Liver (tissue), 9 donors: ENCODE data around the gene MYOF. TPM values are rescaled to one million over a fixed set of nuclear protein-coding genes. Genes with fewer than 3 reads are reported as not detected.

Experiments used
- DNase-seq: peaks from one replicate; pipeline ENCODE4 v3.0.0-alpha.2; 2017; ENCODE audit warnings: low spot score
- H3K27ac ChIP-seq, 2 donors: one replicate each; pipeline ENCODE4 v1.7.0; 2013; ENCODE audit warnings: inconsistent platforms in 2 of 2, low read length in 2 of 2, control low read depth in 1 of 2, low read depth in 1 of 2, mild to moderate bottlenecking in 1 of 2
- H3K27me3 ChIP-seq, 4 donors: one replicate each; pipeline versions ENCODE4 v1.6.1 to v1.7.0; 2013; ENCODE audit warnings: low read length in 3 of 4, inconsistent platforms in 1 of 4, mild to moderate bottlenecking in 1 of 4, moderate library complexity in 1 of 4; ENCODE audit not compliant: control insufficient read depth in 4 of 4, insufficient read depth in 4 of 4
- H3K36me3 ChIP-seq, 4 donors: one replicate each; pipeline versions ENCODE4 v1.6.1 to v1.7.0; 2013; ENCODE audit warnings: low read length in 3 of 4, mild to moderate bottlenecking in 3 of 4, low read depth in 1 of 4, moderate library complexity in 1 of 4; ENCODE audit not compliant: control insufficient read depth in 4 of 4, insufficient read depth in 3 of 4
- H3K4me1 ChIP-seq, 4 donors: one replicate each; pipeline versions ENCODE4 v1.6.1 to v1.7.0; 2013; ENCODE audit warnings: low read length in 3 of 4, mild to moderate bottlenecking in 3 of 4, moderate library complexity in 1 of 4; ENCODE audit not compliant: control insufficient read depth in 4 of 4, insufficient read depth in 4 of 4
- H3K4me3 ChIP-seq, 3 donors: one replicate each; pipeline versions ENCODE4 v1.6.1 to v1.7.0; 2013; ENCODE audit warnings: low read length in 3 of 3, control low read depth in 1 of 3, low read depth in 1 of 3, mild to moderate bottlenecking in 1 of 3
- H3K9ac ChIP-seq, 2 donors: one replicate each; pipeline ENCODE4 v1.7.0; 2013; ENCODE audit warnings: low read length in 2 of 2, mild to moderate bottlenecking in 2 of 2, moderate library complexity in 2 of 2, control low read depth in 1 of 2, low read depth in 1 of 2
- H3K9me3 ChIP-seq, 4 donors: one replicate each; pipeline versions ENCODE4 v1.6.1 to v1.7.0; 2013; ENCODE audit warnings: low read length in 3 of 4; ENCODE audit not compliant: control insufficient read depth in 4 of 4
- ATF3 ChIP-seq: IDR thresholded peaks from 2 replicates; pipeline ENCODE4 v1.6.1; 2016; ENCODE audit warnings: antibody characterized with exemption
- CTCF ChIP-seq: fragments of 150-350 bp; IDR thresholded peaks from 2 replicates; pipeline ENCODE4 v1.5.1; 2017; ENCODE audit warnings: improper control_type of control experiment, low read depth, low read length; ENCODE audit not compliant: missing input control
- EGR1 ChIP-seq, 2 donors: IDR thresholded peaks; 2 replicates each; pipeline ENCODE4 v1.6.1; 2016 to 2018; ENCODE audit warnings: antibody characterized with exemption in 2 of 2, low read depth in 2 of 2
- FOXA1 ChIP-seq: IDR thresholded peaks from 2 replicates; pipeline ENCODE4 v1.6.1; 2016; ENCODE audit warnings: antibody characterized with exemption
- FOXA2 ChIP-seq: IDR thresholded peaks from 2 replicates; pipeline ENCODE4 v1.6.1; 2016; ENCODE audit warnings: antibody characterized with exemption
- GABPA ChIP-seq, 2 donors: IDR thresholded peaks in 1 of 2; conservative IDR thresholded peaks in 1 of 2; 2 replicates each; pipeline ENCODE4 v1.6.1; 2016; ENCODE audit warnings: antibody characterized with exemption in 2 of 2, mild to moderate bottlenecking in 1 of 2, moderate library complexity in 1 of 2
- HNF4A ChIP-seq, 2 donors: conservative IDR thresholded peaks; 2 replicates each; pipeline ENCODE4 v1.6.1; 2016; ENCODE audit warnings: antibody characterized with exemption in 2 of 2, mild to moderate bottlenecking in 2 of 2
- HNF4G ChIP-seq: IDR thresholded peaks from 2 replicates; pipeline ENCODE4 v1.6.1; 2016; ENCODE audit warnings: antibody characterized with exemption
- JUND ChIP-seq, 2 donors: IDR thresholded peaks; 2 replicates each; pipeline ENCODE4 v1.6.1; 2016; ENCODE audit warnings: antibody characterized with exemption in 2 of 2
- MAX ChIP-seq: IDR thresholded peaks from 2 replicates; pipeline ENCODE4 v1.6.1; 2016; ENCODE audit warnings: antibody characterized with exemption
- NR2F2 ChIP-seq: IDR thresholded peaks from 2 replicates; pipeline ENCODE4 v1.6.1; 2016; ENCODE audit warnings: antibody characterized with exemption
- RAD21 ChIP-seq, 2 donors: IDR thresholded peaks; 2 replicates each; pipeline ENCODE4 v1.6.1; 2016; ENCODE audit warnings: antibody characterized with exemption in 2 of 2, mild to moderate bottlenecking in 2 of 2
- REST ChIP-seq: IDR thresholded peaks from 2 replicates; pipeline ENCODE4 v1.6.1; 2016; ENCODE audit warnings: antibody characterized with exemption, mild to moderate bottlenecking
- RXRA ChIP-seq, 2 donors: IDR thresholded peaks; 2 replicates each; pipeline ENCODE4 v1.6.1; 2017 to 2018; ENCODE audit warnings: antibody characterized with exemption in 2 of 2, mild to moderate bottlenecking in 1 of 2
- SP1 ChIP-seq: IDR thresholded peaks from 2 replicates; pipeline ENCODE4 v1.6.1; 2018; ENCODE audit warnings: antibody characterized with exemption, mild to moderate bottlenecking
- TAF1 ChIP-seq: conservative IDR thresholded peaks from 2 replicates; pipeline ENCODE4 v1.6.1; 2016; ENCODE audit warnings: antibody characterized with exemption, mild to moderate bottlenecking
- YY1 ChIP-seq: IDR thresholded peaks from 2 replicates; pipeline ENCODE4 v1.6.1; 2016; ENCODE audit warnings: antibody characterized with exemption, mild to moderate bottlenecking
- ZBTB33 ChIP-seq: IDR thresholded peaks from 2 replicates; pipeline ENCODE4 v1.6.1; 2016; ENCODE audit warnings: antibody characterized with exemption
- WGBS: extraction: QIAGEN DNeasy Blood & Tissue Kit; methylation state at CpG from one replicate; pipeline ENCODE4 v1.1.7; 2013; 5-methylcytosine and 5-hydroxymethylcytosine counted together
- polyA plus RNA-seq, 2 donors: library from polyadenylated mRNA; stranded (reverse) in 1 of 2; unstranded in 1 of 2; fragments of 200-250 nt in 1 of 2; fragments of >200 nt in 1 of 2; fragmentation: Nextera tagmentation in 1 of 2; extraction: Ambion mirVana in 1 of 2; gene quantifications; one replicate each; pipeline versions ENCODE4 v1.2.1 to v1.2.3, GENCODE V29; 2013 to 2015
- total RNA-seq, 2 donors: library from RNA; depleted of rRNA; stranded (reverse); fragments of >200 nt; gene quantifications; one replicate each; pipeline ENCODE4 v1.2.3, GENCODE V29; 2014
- donor health status: healthy.
- donor health status: healthy.
- donor health status: healthy.
- donor health status: healthy.
- donor health status: healthy.

MYOF gene
- total and polyA plus RNA-seq, 4 donors, result 0.89 to 5.7 (median 3.2) TPM

- H3K4me3 ChIP-seq, result no peak overlapping the region
- H3K9me3 ChIP-seq, result no peaks in the 10 kb centered on the region
- no peaks in the 10 kb centered on the region for H3K27me3 ChIP-seq
- no peak for DNase-seq
- no peak for TF ChIP-seq RAD21 (IDR thresholded peaks at IDR 0.05)
- no peak for TF ChIP-seq REST
- no peak for TF ChIP-seq FOXA2
- no peak for TF ChIP-seq RXRA (IDR thresholded peaks at IDR 0.05)
- TF ChIP-seq EGR1 (IDR thresholded peaks at IDR 0.05; ENCODE audit: low read depth in 2 of 2), result no peak
- no peak for TF ChIP-seq HNF4A (conservative IDR thresholded peaks at IDR 0.05)
- TF ChIP-seq MAX, result no peak
- TF ChIP-seq ZBTB33, result no peak
- TF ChIP-seq JUND (IDR thresholded peaks at IDR 0.05), result no peak
- TF ChIP-seq NR2F2, result no peak
- no peak for TF ChIP-seq HNF4G
- TF ChIP-seq CTCF, result no peak
- TF ChIP-seq GABPA (IDR thresholded peaks at IDR 0.05 in 1 of 2, conservative IDR thresholded peaks at IDR 0.05 in 1 of 2), result no peak
- no peak for TF ChIP-seq TAF1
- no peak for TF ChIP-seq YY1
- TF ChIP-seq ATF3, result no peak
- TF ChIP-seq FOXA1, result no peak
- TF ChIP-seq SP1, result no peak
- no peaks in the 10 kb centered on the region for H3K36me3 ChIP-seq
- no peaks in the 10 kb centered on the region for H3K4me1 ChIP-seq
- H3K27ac ChIP-seq, result no peak overlapping the region
- 77% methylated on average over 6 of the region's 6 CpGs for WGBS
- no peak overlapping the region for H3K9ac ChIP-seq
Observed at GRCh38 chr10:93319896-93320295, 162.2 kb downstream of the MYOF start.

- H3K36me3 ChIP-seq, result no peaks in the 10 kb centered on the region
- no peaks in the 10 kb centered on the region for H3K9me3 ChIP-seq
- DNase-seq, result no peak
- H3K27me3 ChIP-seq, result no peaks in the 10 kb centered on the region
- no peak overlapping the region for H3K9ac ChIP-seq
- H3K4me1 ChIP-seq, result no peaks in the 10 kb centered on the region
- no peak overlapping the region for H3K4me3 ChIP-seq
- H3K27ac ChIP-seq, result no peak overlapping the region
- WGBS, result 81% methylated on average over 4 of the region's 4 CpGs
- no peak for TF ChIP-seq HNF4A (conservative IDR thresholded peaks at IDR 0.05)
- TF ChIP-seq SP1, result no peak
- no peak for TF ChIP-seq REST
- no peak for TF ChIP-seq ATF3
- TF ChIP-seq RAD21 (IDR thresholded peaks at IDR 0.05), result no peak
- no peak for TF ChIP-seq MAX
- no peak for TF ChIP-seq RXRA (IDR thresholded peaks at IDR 0.05)
- TF ChIP-seq FOXA1, result no peak
- no peak for TF ChIP-seq CTCF
- no peak for TF ChIP-seq HNF4G
Observed at GRCh38 chr10:93319096-93319495, 163.0 kb downstream of the MYOF start.
